K562 (cell line): ENCODE measurements around the gene RREB1. TPM values are rescaled to one million over a fixed set of nuclear protein-coding genes. Genes with fewer than 3 reads are reported as not detected.

ENCODE experiments used
- ATAC-seq: fragments of 200-7000 bp; cut with Tn5 transposase; 3 replicates; pipeline ENCODE4 v1.9.1; 2020; ENCODE audit warnings: moderate library complexity
- BruUV-seq: library from RNA; stranded (reverse); fragments of 400-500 nt; replicated peaks from 2 replicates; lab custom pipeline; 2021; lab: Mats Ljungman, UMichigan
- CTCF ChIA-PET: fragments of 300-600 bp; formaldehyde crosslinking; extraction: SDS; loops from one replicate; lab custom pipeline; 2021; ENCODE audit warnings: low intra/inter-chr PET ratio; lab: Yijun Ruan, JAX
- POLR2A ChIA-PET: fragments of 300-600, 350-650 bp; sonication (Branson Sonifier 250); formaldehyde crosslinking; extraction: SDS; loops from one replicate; lab custom pipeline; 2021; ENCODE audit warnings: antibody characterized with exemption, inconsistent platforms; lab: Yijun Ruan, JAX
- DNase-seq, 4 experiments: peaks; one replicate each; pipeline versions ENCODE4 v3.0.0 to v3.0.0-alpha.2; 2011 to 2018; ENCODE audit warnings: low spot score in 3 of 4, mixed read lengths in 3 of 4; ENCODE audit errors: extremely low read depth in 1 of 4
- FAIRE-seq: peaks from 2 replicates; lab custom pipeline; 2011; peaks lifted over from hg19 to GRCh38; lab: Jason Lieb, UNC
- H2AFZ ChIP-seq: 2 replicates; pipeline ENCODE4 v1.6.0; 2011; ENCODE audit warnings: low read depth, low read length, control low read depth, inconsistent platforms
- H3K27ac ChIP-seq: fragments of 200-600 bp; 3 replicates; pipeline ENCODE4 v1.8.0; 2011; ENCODE audit warnings: low read depth, mild to moderate bottlenecking, control low read depth, inconsistent platforms, low read length, moderate library complexity, mixed read lengths; ENCODE audit errors: extremely low read depth
- H3K27me3 ChIP-seq, 2 experiments: fragments of 300-600 bp in 1 of 2; 2 replicates in 1 of 2; 3 replicates in 1 of 2; pipeline versions ENCODE4 v1.6.0 to v1.8.0; 2011; ENCODE audit warnings: inconsistent platforms in 2 of 2, low read length in 2 of 2, mild to moderate bottlenecking in 1 of 2, mixed read lengths in 1 of 2, moderate library complexity in 1 of 2; ENCODE audit not compliant: control insufficient read depth in 2 of 2, insufficient read depth in 2 of 2
- H3K36me3 ChIP-seq: fragments of 300-600 bp; 3 replicates; pipeline ENCODE4 v1.8.0; 2011; ENCODE audit warnings: mild to moderate bottlenecking, low read length, inconsistent platforms; ENCODE audit not compliant: control insufficient read depth, insufficient read depth
- H3K4me1 ChIP-seq, 2 experiments: fragments of 200-600 bp in 1 of 2; replicated peaks in 1 of 2; 2 replicates in 1 of 2; 3 replicates in 1 of 2; pipeline versions ENCODE4 v1.5.1 to v1.8.0; 2011; ENCODE audit warnings: inconsistent platforms in 2 of 2, low read length in 2 of 2, mild to moderate bottlenecking in 1 of 2, mixed read lengths in 1 of 2, moderate library complexity in 1 of 2; ENCODE audit not compliant: control insufficient read depth in 2 of 2, insufficient read depth in 2 of 2
- H3K4me2 ChIP-seq: 2 replicates; pipeline ENCODE4 v1.6.1; 2011; ENCODE audit warnings: low read length, control low read depth, inconsistent platforms, mixed read lengths; ENCODE audit not compliant: insufficient read depth
- H3K4me3 ChIP-seq: fragments of 200-600 bp; sonication (generic), shearing (Covaris generic); 2 replicates; pipeline ENCODE4 v1.5.1; 2016; ENCODE audit warnings: control low read depth, inconsistent platforms
- H3K79me2 ChIP-seq: fragments of 200-600 bp; 3 replicates; pipeline ENCODE4 v1.8.0; 2011; ENCODE audit warnings: low read length, inconsistent platforms; ENCODE audit not compliant: control insufficient read depth, insufficient read depth
- H3K9ac ChIP-seq, 2 experiments: 2 replicates each; pipeline versions ENCODE4 v1.6.0 to v1.6.1; 2011; ENCODE audit warnings: low read depth in 2 of 2, low read length in 2 of 2, control low read depth in 1 of 2, inconsistent platforms in 1 of 2, mild to moderate bottlenecking in 1 of 2, mixed read lengths in 1 of 2; ENCODE audit not compliant: insufficient read depth in 1 of 2
- H3K9me1 ChIP-seq: one replicate; pipeline ENCODE4 v1.6.0; 2011; ENCODE audit warnings: inconsistent platforms, mild to moderate bottlenecking, low read length, moderate library complexity; ENCODE audit not compliant: control insufficient read depth, insufficient read depth
- H3K9me3 ChIP-seq: replicated peaks from 2 replicates; pipeline ENCODE4 v1.5.1; 2011; ENCODE audit warnings: low read depth, low read length, inconsistent platforms; ENCODE audit not compliant: control insufficient read depth, insufficient read depth
- H4K20me1 ChIP-seq: replicated peaks from 2 replicates; pipeline ENCODE4 v1.6.1; 2011; ENCODE audit warnings: low read length, inconsistent platforms, mixed read lengths; ENCODE audit not compliant: control insufficient read depth, insufficient read depth
- ARHGAP35 ChIP-seq: fragments of 450-650 bp; IDR thresholded peaks from 2 replicates; pipeline ENCODE4 v1.6.1; 2018; ENCODE audit not compliant: partially characterized antibody
- BHLHE40 ChIP-seq: IDR thresholded peaks from 2 replicates; pipeline ENCODE4 v1.6.1; 2011; ENCODE audit warnings: low read length, improper control_type of control experiment
- CHD1 ChIP-seq: fragments of 200-600 bp; sonication (generic); IDR thresholded peaks from one replicate; pipeline ENCODE4 v1.6.1; 2012; ENCODE audit warnings: mild to moderate bottlenecking, moderate library complexity, low read length, inconsistent platforms
- DEAF1 ChIP-seq: fragments of 450-650 bp; formaldehyde crosslinking; IDR thresholded peaks from 2 replicates; pipeline ENCODE4 v1.4.0; 2020; ENCODE audit warnings: mild to moderate bottlenecking, moderate library complexity
- E2F5 ChIP-seq: sonication (generic); formaldehyde crosslinking; IDR thresholded peaks from 2 replicates; pipeline ENCODE4 v1.8.0; 2022; ENCODE audit warnings: mild to moderate bottlenecking, missing genetic modification reagents
- ETV1 ChIP-seq: fragments of 450-650 bp; conservative IDR thresholded peaks from 2 replicates; pipeline ENCODE4 v1.6.1; 2016; ENCODE audit warnings: missing genetic modification characterization, control low read depth, low read depth, missing compliant biosample characterization
- HMG20B ChIP-seq: fragments of 250-450 bp; sonication (Bioruptor Pico); IDR thresholded peaks from 2 replicates; pipeline ENCODE4 v1.5.0; 2021; ENCODE audit warnings: mild to moderate bottlenecking
- JUN ChIP-seq, 2 experiments: sonication (generic) in 1 of 2; formaldehyde crosslinking in 1 of 2; IDR thresholded peaks; 2 replicates each; pipeline versions ENCODE4 v1.6.1 to v1.8.0; 2012 to 2022; ENCODE audit warnings: borderline replicate concordance in 2 of 2, mild to moderate bottlenecking in 2 of 2, improper control_type of control experiment in 1 of 2, low read depth in 1 of 2, low read length in 1 of 2, missing genetic modification reagents in 1 of 2
- POLR2B ChIP-seq: fragments of 450-650 bp; IDR thresholded peaks from 2 replicates; pipeline ENCODE4 v1.6.1; 2018; ENCODE audit warnings: low read depth; ENCODE audit not compliant: partially characterized antibody
- RBM15 ChIP-seq: fragments of 200-400 bp; formaldehyde crosslinking; IDR thresholded peaks from 2 replicates; pipeline ENCODE4 v1.6.1; 2018; ENCODE audit warnings: mild to moderate bottlenecking, low read length, moderate library complexity; ENCODE audit not compliant: insufficient read depth
- STAT5B ChIP-seq: fragments of 250-450 bp; sonication (Bioruptor Pico); IDR thresholded peaks from 2 replicates; pipeline ENCODE4 v1.8.0; 2021; ENCODE audit warnings: mild to moderate bottlenecking, inconsistent platforms
- UBTF ChIP-seq, 2 experiments: IDR thresholded peaks; 2 replicates each; pipeline ENCODE4 v1.6.1; 2012; ENCODE audit warnings: improper control_type of control experiment in 2 of 2, low read depth in 2 of 2, low read length in 2 of 2, borderline replicate concordance in 1 of 2
- ZNF121 ChIP-seq: sonication (generic); formaldehyde crosslinking; conservative IDR thresholded peaks from 2 replicates; pipeline ENCODE4 v1.8.0; 2022; ENCODE audit warnings: missing genetic modification reagents
- ZNF79 ChIP-seq: fragments of 250-450 bp; sonication (Bioruptor Pico); IDR thresholded peaks from 2 replicates; pipeline ENCODE4 v1.4.0; 2020; ENCODE audit warnings: low read depth, mild to moderate bottlenecking, moderate library complexity
- WGBS: fragments of 100-300 bp; shearing (Covaris generic); methylation state at CpG from one replicate; pipeline ENCODE4 v1.1.6; 2016; ENCODE audit warnings: low coverage, mixed read lengths; ENCODE audit not compliant: insufficient coverage; ENCODE audit errors: missing lambda C conversion rate; 5-methylcytosine and 5-hydroxymethylcytosine counted together
- in situ Hi-C: fragments of 300-500 bp; cut with MboI; formaldehyde crosslinking; loops from 4 replicates; pipeline ENCODE4 v1.15.0; 2018; ENCODE audit warnings: inconsistent platforms, mixed read lengths
- intact Hi-C: fragments of 100-400 bp; cut with micrococcal nuclease; formaldehyde crosslinking; loops from 2 replicates; pipeline ENCODE4 v1.14.2; 2022
- polyA plus RNA-seq, 8 experiments: library from polyadenylated mRNA; depleted of rRNA in 4 of 8; stranded (reverse) in 5 of 8; unstranded in 3 of 8; fragments of >200 nt; fragmentation: Nextera tagmentation in 2 of 8; fragmentation: Illumina TruSeq in 1 of 8; extraction: Ambion mirVana in 2 of 8; extraction: Trizol in 1 of 8; gene quantifications; 2 replicates each; pipeline versions ENCODE4 v1.2.1 to v1.2.3, GENCODE V29; 2011 to 2014; ENCODE audit warnings: inconsistent platforms in 1 of 8, missing spikeins in 1 of 8
- total RNA-seq, 7 experiments: library from RNA; depleted of rRNA in 6 of 7; stranded (reverse); fragments of >200 nt in 6 of 7; fragmentation: Illumina TruSeq in 2 of 7; extraction: Trizol in 2 of 7; gene quantifications; 2 replicates each; pipeline versions ENCODE4 v1.2.1 to v1.2.3, GENCODE V29; 2011 to 2021; ENCODE audit warnings: low replicate concordance in 1 of 7

The RREB1 gene
- total and polyA plus RNA-seq, 9 of the 15 experiments (the other 6 are each of a cell fraction or from before 2014, with no cell fraction given), result 3.3 to 64.2 (median 19.3) TPM

- TF ChIP-seq ZNF79 (CRISPR knock-in tag) (peak; percentile 84), POLR2B (peak; percentile 38)
- TF ChIP-seq, all 486 proteins: peak for 200
These were observed 58.9 kb downstream of the RREB1 start (continued) for GRCh38 chr6:7166410-7167293.

- WGBS, result 41% methylated on average over 3 of the region's 3 CpGs
- ATAC-seq (no peak), DNase-seq (no peak), FAIRE-seq (no peak)
- H3K4me3 ChIP-seq, result no peak overlapping the region
- intact Hi-C loops, result loop anchor here (5.0 kb wide), 1 partner anchor 457 kb away; no protein-coding TSS in a partner anchor
- H3K9me3 ChIP-seq, result no peaks in the 10 kb centered on the region
- peak overlapping the region; percentile 35 for H3K4me2 ChIP-seq
- H3K4me1 ChIP-seq, result peaks cover 84 to 90% of the 10 kb centered on the region in 2 experiments
- peaks cover 14% of the 10 kb centered on the region for H3K36me3 ChIP-seq
- in situ Hi-C loops, result no loop called here
- no peaks in the 10 kb centered on the region for H4K20me1 ChIP-seq
- peak overlapping the region; percentile 78 for H3K27ac ChIP-seq
- no TSS peak for BruUV-seq
- H3K27me3 ChIP-seq, result no peaks in the 10 kb centered on the region; a peak in 1 of 5 replicates
- ChIA-PET POLR2A (interaction anchor here (0.5 to 2.5 kb wide), 10 partner anchors 10 to 263 kb away, joined by 3 to 8 read pairs (median 4); no protein-coding TSS in a partner anchor), CTCF (no interaction called here)
- H2AFZ ChIP-seq, result no peak overlapping the region
- peaks cover 96% of the 10 kb centered on the region for H3K79me2 ChIP-seq
- H3K9ac ChIP-seq, result peak overlapping the region; percentile 13 to 88; a peak in 3 of 4 replicates
- no peaks in the 10 kb centered on the region for H3K9me1 ChIP-seq
- TF ChIP-seq JUN (IDR thresholded peaks at IDR 0.05; ENCODE audit: borderline replicate concordance, low read depth, low read length) (no peak), JUN (CRISPR knock-in tag; IDR thresholded peaks at IDR 0.05; ENCODE audit: borderline replicate concordance) (no peak), DEAF1 (CRISPR knock-in tag) (no peak), E2F5 (CRISPR knock-in tag) (0 out of 2 replicates have a peak, but pooled peaks have one; percentile 19), HMG20B (CRISPR knock-in tag) (no peak), ETV1 (tag) (no peak), ZNF121 (CRISPR knock-in tag) (no peak), CHD1 (no peak), BHLHE40 (no peak), STAT5B (CRISPR knock-in tag) (no peak), RBM15 (no peak), UBTF (IDR thresholded peaks at IDR 0.05; ENCODE audit: borderline replicate concordance in 1 of 2, low read depth in 2 of 2, low read length in 2 of 2) (no peak), ARHGAP35 (no peak)
These were observed 61.5 kb downstream of the RREB1 start for GRCh38 chr6:7169296-7169721.
